Mammary epithelial cell (primary cell): ENCODE results near the gene SEC14L5.

Experiments used
- CTCF ChIP-seq, 2 donors: IDR thresholded peaks in 1 of 2; conservative IDR thresholded peaks in 1 of 2; 2 replicates each; pipeline ENCODE4 v1.5.1; 2011 to 2012; ENCODE audit warnings: inconsistent platforms in 2 of 2, low read length in 2 of 2, mild to moderate bottlenecking in 2 of 2, control low read depth in 1 of 2, low read depth in 1 of 2; ENCODE audit not compliant: insufficient read depth in 1 of 2; ENCODE audit errors: extremely low read depth in 1 of 2
- EZH2 ChIP-seq: IDR thresholded peaks from 2 replicates; pipeline ENCODE4 v1.6.1; 2012; ENCODE audit warnings: low read length, inconsistent platforms, borderline replicate concordance

- TF ChIP-seq CTCF (conservative IDR thresholded peaks at IDR 0.05 in 1 of 2, IDR thresholded peaks at IDR 0.05 in 1 of 2; ENCODE audit: extremely low read depth in 1 of 2, insufficient read depth in 1 of 2, low read depth in 1 of 2, low read length in 2 of 2) (no peak), EZH2 (no peak)
Measured at GRCh38 chr16:5054876-5055865, 97.0 kb downstream of the SEC14L5 start.
